GM19468 (cell line): Measurements from ENCODE around the gene HIGD1B.

Source experiments
- ATAC-seq: cut with Tn5 transposase; IDR thresholded peaks from one replicate; pipeline ENCODE4 v1.9.1; 2021; ENCODE audit warnings: mild to moderate bottlenecking, moderate library complexity, moderate number of reproducible peaks; ENCODE audit not compliant: unreplicated experiment; ENCODE audit errors: extremely low read depth

The HIGD1B gene

GRCh38 chr17:44832805-44833204, 14.9 kb upstream of the HIGD1B start:
- no peak for ATAC-seq

GRCh38 chr17:44837196-44837595, 10.5 kb upstream of the HIGD1B start:
- no peak for ATAC-seq

GRCh38 chr17:44840274-44840673, 7.4 kb upstream of the HIGD1B start:
- no peak for ATAC-seq

GRCh38 chr17:44840936-44841335, 6.7 kb upstream of the HIGD1B start:
- no peak for ATAC-seq

GRCh38 chr17:44842748-44843147, 4.9 kb upstream of the HIGD1B start:
- no peak for ATAC-seq

GRCh38 chr17:44844390-44844830, 3.3 kb upstream of the HIGD1B start:
- no peak for ATAC-seq

- no peak for ATAC-seq
Observed at GRCh38 chr17:44846206-44846605, 1.5 kb upstream of the HIGD1B start.

- ATAC-seq = no peak
Observed at GRCh38 chr17:44848257-44848795, 643 bp downstream of the HIGD1B start.

GRCh38 chr17:44848961-44849489, 1.3 kb downstream of the HIGD1B start:
- ATAC-seq = no peak

GRCh38 chr17:44850025-44850424, 2.3 kb downstream of the HIGD1B start:
- no peak for ATAC-seq

GRCh38 chr17:44850612-44851011, 2.9 kb downstream of the HIGD1B start:
- ATAC-seq = no peak

- ATAC-seq = no peak
Observed at GRCh38 chr17:44854192-44854591, 6.5 kb downstream of the HIGD1B start.

- no peak for ATAC-seq
Observed at GRCh38 chr17:44859701-44860100, 12.0 kb downstream of the HIGD1B start.

- ATAC-seq = no peak
Observed at GRCh38 chr17:44862278-44862914, 14.7 kb downstream of the HIGD1B start.

- ATAC-seq = no peak
Observed at GRCh38 chr17:44863061-44863918, 15.6 kb downstream of the HIGD1B start.

GRCh38 chr17:44864831-44865230, 17.1 kb downstream of the HIGD1B start:
- ATAC-seq = no peak

- ATAC-seq = no peak
Observed at GRCh38 chr17:44865231-44865660, 17.6 kb downstream of the HIGD1B start.

- no peak for ATAC-seq
Observed at GRCh38 chr17:44865931-44866330, 18.2 kb downstream of the HIGD1B start.

GRCh38 chr17:44867841-44868240, 20.2 kb downstream of the HIGD1B start:
- ATAC-seq = no peak

GRCh38 chr17:44871556-44871955, 23.9 kb downstream of the HIGD1B start:
- no peak for ATAC-seq
